Uterus (tissue), 2 donors: ENCODE data around the gene SCAMP5.

Source experiments
- CTCF ChIP-seq, 4 experiments: fragments of 200-600 bp in 2 of 4; fragments of 450-650 bp in 2 of 4; sonication (generic) in 2 of 4; IDR thresholded peaks; one replicate each; pipeline ENCODE4 v1.5.1; 2016 to 2019; ENCODE audit warnings: antibody characterized with exemption in 4 of 4, mild to moderate bottlenecking in 2 of 4, moderate library complexity in 1 of 4
- POLR2A ChIP-seq, 2 donors: fragments of 450-650 bp; IDR thresholded peaks; one replicate each; pipeline ENCODE4 v1.6.1; 2016; ENCODE audit warnings: antibody characterized with exemption in 2 of 2, mild to moderate bottlenecking in 1 of 2, moderate library complexity in 1 of 2

GRCh38 chr15:75045332-75046015, 50.1 kb downstream of the SCAMP5 start:
- no peak for TF ChIP-seq CTCF (IDR thresholded peaks at IDR 0.05)
- TF ChIP-seq POLR2A (IDR thresholded peaks at IDR 0.05), result no peak
